ENCODE data around the gene NSUN3. TPM values are rescaled to one million over a fixed set of nuclear protein-coding genes. Genes with fewer than 3 reads are reported as not detected.

Gene NSUN3
- total RNA-seq, 1 experiment from 2014 or later, result 21.5 TPM

Other genes starting within 250 kb of the NSUN3 start
- 8.1 and 10.0 TPM in 2 replicates for gene PROS1, start 89.2 kb upstream of the NSUN3 start, total RNA-seq (2014; rRNA removed; shearing (Covaris generic))
- 11.7 and 13.1 TPM in 2 replicates for gene ARL13B, start 82.9 kb upstream of the NSUN3 start, total RNA-seq (2014; rRNA removed; shearing (Covaris generic))
- gene STX19, start 34.5 kb upstream of the NSUN3 start, total RNA-seq (2014; rRNA removed; shearing (Covaris generic)), result 1.3 and 1.4 TPM in 2 replicates
- 1.1 TPM in 2 replicates for gene DHFR2, start 145 bp upstream of the NSUN3 start, total RNA-seq (2014; rRNA removed; shearing (Covaris generic))